CD4-positive, alpha-beta T cell treated with Interleukin-1 beta for 1 hour (primary cell): Measurements from ENCODE around the gene CCDC106.

ENCODE experiments used
- DNase-seq, 2 donors: peaks; one replicate each; pipeline ENCODE4 v3.0.0-alpha.2; 2020 to 2022

Gene CCDC106

DNA sequence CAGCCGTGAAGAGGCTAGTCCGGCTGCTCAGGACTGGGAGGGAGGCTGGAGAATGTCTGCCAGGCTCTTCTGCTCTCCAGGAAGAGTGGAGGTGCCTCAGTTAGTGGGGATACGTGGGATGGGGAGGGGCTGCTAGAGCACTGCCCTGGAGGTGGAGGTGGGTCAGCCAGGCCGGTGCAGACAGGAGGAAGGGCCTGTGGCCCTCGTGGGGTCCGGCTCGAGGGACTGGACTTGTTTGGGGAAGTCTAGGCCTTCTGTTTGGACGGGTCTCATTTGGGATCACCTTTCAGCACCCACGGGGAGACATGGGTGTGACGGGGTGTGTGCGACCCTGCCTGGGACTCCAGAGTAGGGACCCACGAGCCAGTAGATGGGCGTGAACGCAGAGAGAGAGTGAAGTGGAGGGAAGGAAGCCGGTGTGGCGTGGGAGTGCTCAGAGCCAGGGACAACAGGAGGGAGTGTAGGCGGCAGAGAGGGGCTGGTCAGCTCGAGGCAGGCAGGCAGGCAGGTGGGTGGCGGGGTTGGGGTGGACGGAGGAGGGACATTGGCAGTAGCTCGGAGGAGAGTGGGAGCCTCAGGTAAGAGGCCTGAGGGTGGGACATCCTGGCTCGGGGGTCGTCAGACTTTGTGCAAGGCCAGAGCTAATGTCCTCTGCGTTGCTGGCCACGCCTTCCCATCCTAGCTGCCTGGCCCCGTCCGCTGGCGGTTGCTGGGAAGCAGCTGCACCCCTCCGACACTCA lies 38.5 kb downstream of the CCDC106 start:
- DNase-seq = no peak

DNA sequence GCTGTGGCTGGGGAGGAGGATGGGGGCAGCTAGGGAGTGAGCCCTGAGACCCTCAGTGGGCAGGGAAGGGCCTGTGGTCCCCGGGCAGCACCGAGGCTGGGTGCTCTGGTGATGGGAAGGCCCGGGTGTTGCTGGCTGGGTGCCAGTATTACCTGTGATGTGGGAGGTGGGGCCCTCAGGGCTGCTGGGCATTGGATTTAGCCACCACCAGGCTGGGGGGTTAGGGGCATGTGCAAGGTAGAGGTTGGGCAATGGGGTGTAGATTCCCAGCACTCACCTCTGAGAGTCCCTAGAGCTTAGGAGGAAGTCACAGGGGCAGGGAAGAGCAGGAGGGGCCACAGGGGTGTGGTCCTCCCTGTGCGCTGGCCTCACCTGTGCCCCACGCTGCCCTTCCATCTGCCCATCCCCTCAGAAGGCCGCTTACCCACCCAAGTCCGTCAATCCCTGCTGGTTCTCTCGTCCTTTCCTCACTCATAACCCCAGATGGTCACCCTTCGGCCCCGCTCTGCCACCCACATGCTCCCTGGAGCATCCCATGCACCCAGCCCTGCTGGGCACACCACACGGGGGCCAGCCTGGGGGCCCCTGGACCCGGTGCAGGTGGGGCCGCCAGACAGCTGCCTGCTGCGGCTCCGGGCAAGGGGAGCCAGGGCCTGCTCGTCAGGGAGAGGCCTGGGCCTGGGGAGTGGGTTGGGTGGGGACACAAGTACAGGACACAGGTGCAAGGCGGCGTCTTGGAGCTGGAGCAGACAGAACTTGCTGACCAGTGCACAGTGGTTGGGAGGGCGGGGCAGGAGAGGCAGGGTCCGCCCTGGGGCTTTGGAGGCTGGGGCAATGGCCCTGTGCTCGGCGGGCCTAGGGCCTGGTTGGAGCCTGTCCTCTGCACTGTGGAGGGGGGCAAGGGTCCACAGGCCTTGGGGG lies 39.5 kb downstream of the CCDC106 start:
- no peak for DNase-seq

GRCh38 chr19:55688422-55689218 lies 40.6 kb downstream of the CCDC106 start:
- no peak for DNase-seq

DNA sequence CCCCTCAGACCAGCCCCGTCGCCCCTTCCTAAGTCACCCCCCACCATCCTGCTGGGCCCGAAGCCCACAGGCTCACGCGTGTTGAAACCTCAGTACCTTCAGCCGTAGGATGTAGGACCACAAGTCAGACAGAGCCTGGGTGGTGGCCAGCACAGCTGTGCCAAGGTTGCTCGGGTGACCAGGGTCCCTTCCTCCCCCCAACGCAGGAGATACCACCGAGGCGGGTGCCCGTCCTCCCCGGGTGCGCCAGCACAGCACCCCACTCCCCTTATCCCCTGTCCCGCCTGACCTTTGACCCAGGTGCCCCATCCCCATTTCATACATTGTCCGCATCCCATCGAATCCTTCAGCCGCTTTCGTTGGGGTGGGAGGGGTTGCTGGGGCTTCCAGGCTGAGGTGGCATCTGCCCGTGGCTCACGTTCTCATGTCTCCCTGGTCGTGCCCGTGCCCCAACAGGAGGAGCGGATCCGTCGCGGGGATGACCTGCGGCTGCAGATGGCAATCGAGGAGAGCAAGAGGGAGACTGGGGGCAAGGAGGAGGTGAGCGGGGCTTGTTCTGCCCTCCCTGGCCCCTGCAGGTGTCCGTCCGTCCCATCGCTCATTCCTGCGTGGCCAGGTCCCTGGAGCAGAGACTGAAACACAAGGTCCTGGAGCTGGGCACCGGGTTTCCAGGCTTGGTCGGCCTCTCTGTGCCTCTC lies 41.5 kb downstream of the CCDC106 start:
- DNase-seq = no peak

- no peak for DNase-seq
Measured at GRCh38 chr19:55690109-55690768, 42.2 kb downstream of the CCDC106 start.

- no peak for DNase-seq
Measured at GRCh38 chr19:55690769-55691545, 42.9 kb downstream of the CCDC106 start.

- no peak for DNase-seq
Measured at GRCh38 chr19:55691561-55692481, 43.8 kb downstream of the CCDC106 start.

DNA sequence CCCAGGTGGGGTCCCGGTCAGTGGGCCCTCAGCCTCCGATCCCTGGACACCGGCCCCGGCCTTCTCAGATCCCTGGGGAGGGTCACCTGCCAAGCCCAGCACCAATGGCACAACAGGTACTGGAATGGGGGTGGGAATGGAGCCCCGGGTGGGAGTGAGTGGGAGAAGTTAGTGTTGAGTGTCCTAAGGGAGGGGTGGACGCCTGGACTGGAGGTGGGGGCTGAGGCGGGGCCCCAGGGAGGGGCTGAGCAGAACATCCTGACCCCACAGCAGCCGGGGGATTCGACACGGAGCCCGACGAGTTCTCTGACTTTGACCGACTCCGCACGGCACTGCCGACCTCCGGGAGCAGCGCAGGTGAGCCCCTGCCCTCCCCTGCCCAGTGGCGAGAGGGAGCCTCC lies 44.7 kb downstream of the CCDC106 start:
- no peak for DNase-seq

GRCh38 chr19:55693336-55693974 lies 45.4 kb downstream of the CCDC106 start:
- DNase-seq = no peak

GRCh38 chr19:55694241-55694655 lies 46.2 kb downstream of the CCDC106 start:
- no peak for DNase-seq

GRCh38 chr19:55694656-55695491 lies 46.9 kb downstream of the CCDC106 start:
- no peak for DNase-seq

DNA sequence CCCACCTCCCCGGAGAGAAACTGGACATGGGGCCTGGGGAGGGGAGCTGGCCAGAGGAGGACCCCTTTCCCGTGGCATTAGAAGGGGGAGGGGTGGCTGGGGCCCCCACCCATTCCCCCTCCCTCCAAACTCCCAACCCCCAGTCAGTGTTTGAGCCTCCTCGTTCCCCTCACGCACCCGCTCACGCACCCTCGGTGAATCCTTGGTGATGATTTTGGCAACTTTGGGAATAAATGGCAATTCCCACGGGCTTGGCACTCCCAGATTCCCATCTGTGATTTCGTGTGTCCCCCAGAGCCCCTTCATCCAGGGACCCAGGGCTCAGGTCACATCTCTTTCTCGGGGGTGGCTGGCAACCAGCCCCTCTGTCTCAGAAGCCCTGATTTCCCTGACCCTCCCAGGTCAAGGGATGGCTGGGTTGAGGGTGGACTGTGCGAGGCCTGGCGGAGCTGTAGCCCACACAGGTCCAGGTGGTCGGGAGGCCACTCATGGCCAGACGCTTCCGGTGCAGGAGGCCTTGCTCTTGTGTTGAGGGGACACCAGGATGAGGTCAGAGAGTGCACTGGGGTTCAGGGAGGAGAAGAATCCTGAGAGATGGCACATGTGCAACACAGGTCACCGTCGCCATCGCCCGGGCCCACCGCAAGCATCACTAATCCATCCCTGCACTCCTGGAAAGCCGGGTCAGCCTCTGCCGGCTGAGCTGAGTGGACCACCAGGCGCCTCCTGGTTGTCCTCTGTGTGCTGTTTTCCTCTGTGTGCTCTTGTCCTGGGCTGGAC lies 47.7 kb downstream of the CCDC106 start:
- DNase-seq = no peak

DNA sequence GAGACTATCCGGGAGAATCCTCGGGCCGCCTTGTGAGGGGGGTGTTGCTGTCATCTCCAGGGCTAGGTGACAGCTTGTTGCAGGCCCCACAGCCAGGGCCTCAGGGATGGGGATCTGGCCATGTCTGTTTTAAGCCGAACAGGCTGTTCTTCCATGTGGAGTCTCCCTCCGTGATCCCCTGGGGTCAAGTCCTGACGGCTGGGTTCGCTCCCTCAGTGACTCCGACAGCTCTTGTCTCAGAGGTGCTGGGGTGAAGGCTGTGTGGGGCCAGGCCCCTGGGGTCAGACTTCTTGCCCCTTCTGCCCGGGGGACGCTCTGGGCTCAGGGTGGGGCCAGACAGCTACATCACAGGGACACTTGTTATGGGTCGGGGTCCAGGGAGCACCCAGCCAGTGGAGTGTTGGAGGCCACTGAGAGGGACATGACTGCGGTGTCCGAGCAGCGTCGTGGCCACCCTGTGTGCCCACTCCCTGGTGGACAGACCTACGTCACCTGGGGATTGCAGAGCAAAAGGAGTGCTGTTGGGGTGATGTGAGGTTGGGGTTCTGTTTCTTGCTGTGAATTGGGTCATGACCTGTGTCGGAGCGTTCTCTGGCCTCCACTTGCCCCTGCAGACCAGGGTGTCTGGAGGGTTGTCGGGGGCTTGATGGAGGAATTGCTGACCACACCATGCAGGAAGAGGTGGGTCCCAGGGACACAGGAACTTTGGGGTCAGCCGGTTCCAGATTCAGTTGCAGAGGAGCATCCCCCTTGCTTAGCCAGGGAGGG lies 48.5 kb downstream of the CCDC106 start:
- DNase-seq = no peak

DNA sequence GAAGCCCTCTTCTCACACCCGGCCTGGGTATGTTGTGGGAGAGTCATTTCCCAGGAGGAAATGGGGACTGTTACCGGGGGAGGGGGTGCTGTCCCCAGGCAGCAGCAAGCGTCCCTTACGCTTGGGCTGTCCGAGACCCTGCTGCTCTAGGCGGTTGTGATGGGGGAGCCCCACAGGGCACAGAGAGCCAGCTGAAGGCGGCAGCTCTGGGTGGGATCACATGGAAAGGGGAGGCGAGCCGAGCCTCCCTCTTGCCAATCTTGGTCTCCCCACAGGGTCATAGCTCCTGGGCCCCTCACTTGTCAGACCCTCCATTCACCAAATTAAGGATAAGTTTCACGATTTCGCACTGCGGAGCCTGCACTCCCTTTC lies 49.0 kb downstream of the CCDC106 start:
- no peak for DNase-seq

DNA sequence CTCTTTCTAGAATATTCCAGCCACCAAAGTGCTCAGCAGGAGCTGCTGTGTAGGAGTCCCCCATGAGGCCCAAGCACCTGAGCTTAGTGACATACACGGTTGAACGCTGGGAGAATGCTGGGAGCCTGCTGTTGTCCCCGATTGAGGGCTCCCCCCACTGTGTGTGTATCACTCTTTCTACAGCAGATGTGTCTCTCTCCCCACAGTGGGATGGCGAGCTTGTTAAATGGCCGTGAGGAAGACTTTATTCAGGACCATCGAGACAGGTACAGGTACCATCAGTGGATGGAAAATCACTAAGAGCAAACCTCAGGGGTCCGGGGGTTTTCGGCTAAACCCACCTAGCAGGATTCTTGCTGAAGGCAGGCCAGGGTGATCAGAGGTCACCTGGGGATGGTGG lies 49.7 kb downstream of the CCDC106 start:
- DNase-seq = no peak

GRCh38 chr19:55698256-55698655 lies 50.2 kb downstream of the CCDC106 start:
- no peak for DNase-seq

DNA sequence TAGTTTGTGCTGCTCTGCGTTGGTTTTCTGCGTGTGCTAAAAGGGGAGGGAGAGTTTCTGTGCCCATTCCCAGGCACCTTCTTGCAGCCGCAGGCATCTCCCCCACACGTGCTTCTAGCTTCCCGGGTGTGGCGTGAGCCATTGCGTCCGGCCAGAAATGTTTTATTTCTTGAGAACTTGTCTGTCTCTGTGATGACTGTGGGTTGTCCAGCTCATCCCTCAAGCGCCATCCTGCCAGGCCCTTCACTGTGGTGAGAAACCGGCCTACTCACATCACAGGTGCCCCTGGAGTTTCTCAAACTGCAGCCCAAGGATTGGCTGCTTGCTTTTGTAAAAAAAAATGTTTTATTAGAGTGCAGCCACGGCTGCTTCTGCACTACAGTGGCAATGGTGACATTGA lies 51.2 kb downstream of the CCDC106 start:
- DNase-seq = no peak
